ENCODE data around the gene RRAGC.

DNA sequence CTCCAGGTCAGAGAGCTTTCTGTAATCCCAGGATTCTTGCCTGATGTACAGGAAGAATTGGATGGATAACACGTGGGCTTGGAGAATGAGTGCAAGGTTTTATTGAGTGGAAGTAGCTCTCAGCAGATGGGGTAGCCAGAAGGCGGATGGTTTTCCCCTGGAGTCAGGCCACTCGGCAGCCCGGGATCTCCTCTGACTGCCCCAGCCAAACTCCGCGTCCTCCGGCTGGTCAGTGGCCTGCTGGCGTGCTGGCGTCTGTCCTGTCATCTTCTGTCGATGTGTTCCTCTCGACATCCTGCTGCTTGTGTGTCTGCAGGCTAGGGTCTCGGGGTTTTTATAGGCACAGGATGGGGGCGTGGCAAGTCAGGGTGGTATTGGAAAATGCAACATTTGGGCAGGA lies 49.2 kb upstream of the RRAGC start:
- TF ChIP-seq EZH2 (IDR thresholded peaks at IDR 0.05; ENCODE audit: borderline replicate concordance, low read depth, low read length, severe bottlenecking) (no peak), CTCF (IDR thresholded peaks at IDR 0.05; ENCODE audit: borderline replicate concordance, extremely low read depth, low read length, poor library complexity, severe bottlenecking) (no peak)

All from DND-41 (cell line).